GM21390 (cell line): ENCODE results near the gene KCNG2.

Source experiments
- ATAC-seq: cut with Tn5 transposase; IDR thresholded peaks from one replicate; pipeline ENCODE4 v1.9.1; 2021; ENCODE audit not compliant: unreplicated experiment

The KCNG2 gene

GRCh38 chr18:79903071-79903635, 105.4 kb downstream of the KCNG2 start:
- ATAC-seq = no peak

- ATAC-seq = no peak
Measured at GRCh38 chr18:79903787-79904356, 106.1 kb downstream of the KCNG2 start.

- ATAC-seq = no peak
Measured at GRCh38 chr18:79904357-79905147, 106.8 kb downstream of the KCNG2 start.

GRCh38 chr18:79905389-79905911, 107.7 kb downstream of the KCNG2 start:
- no peak for ATAC-seq

- no peak for ATAC-seq
Measured at GRCh38 chr18:79905993-79906392, 108.3 kb downstream of the KCNG2 start.

- no peak for ATAC-seq
Measured at GRCh38 chr18:79906706-79907105, 109.0 kb downstream of the KCNG2 start.

- ATAC-seq = no peak
Measured at GRCh38 chr18:79910563-79911343, 113.0 kb downstream of the KCNG2 start.

GRCh38 chr18:79911344-79912270, 113.9 kb downstream of the KCNG2 start:
- ATAC-seq = no peak

GRCh38 chr18:79912409-79912991, 114.8 kb downstream of the KCNG2 start:
- ATAC-seq = no peak

- ATAC-seq = no peak
Measured at GRCh38 chr18:79912994-79913831, 115.5 kb downstream of the KCNG2 start.

GRCh38 chr18:79914614-79915160, 116.9 kb downstream of the KCNG2 start:
- ATAC-seq = no peak

GRCh38 chr18:79915161-79916127, 117.7 kb downstream of the KCNG2 start:
- no peak for ATAC-seq

GRCh38 chr18:79916128-79916494, 118.4 kb downstream of the KCNG2 start:
- no peak for ATAC-seq

- no peak for ATAC-seq
Measured at GRCh38 chr18:79916546-79917168, 118.9 kb downstream of the KCNG2 start.

- ATAC-seq = no peak
Measured at GRCh38 chr18:79917169-79917852, 119.6 kb downstream of the KCNG2 start.

GRCh38 chr18:79917853-79918614, 120.3 kb downstream of the KCNG2 start:
- ATAC-seq = no peak
